Stimulated activated CD8-positive, alpha-beta memory T cell treated with anti-CD3 and anti-CD28 coated beads, Interleukin-2, amount 100 ng/mL, for 48 hours (primary cell): ENCODE results near the gene SERF2.
"Not testable (repeated sequence)": the region's sequence is repeated elsewhere in the genome, so short reads cannot be mapped to it uniquely, and the experiment has no call there.

Experiments
- DNase-seq, 2 donors: peaks; one replicate each; pipeline ENCODE4 v3.0.0-alpha.2; 2020; ENCODE audit warnings: low read depth in 2 of 2

The SERF2 gene

DNA sequence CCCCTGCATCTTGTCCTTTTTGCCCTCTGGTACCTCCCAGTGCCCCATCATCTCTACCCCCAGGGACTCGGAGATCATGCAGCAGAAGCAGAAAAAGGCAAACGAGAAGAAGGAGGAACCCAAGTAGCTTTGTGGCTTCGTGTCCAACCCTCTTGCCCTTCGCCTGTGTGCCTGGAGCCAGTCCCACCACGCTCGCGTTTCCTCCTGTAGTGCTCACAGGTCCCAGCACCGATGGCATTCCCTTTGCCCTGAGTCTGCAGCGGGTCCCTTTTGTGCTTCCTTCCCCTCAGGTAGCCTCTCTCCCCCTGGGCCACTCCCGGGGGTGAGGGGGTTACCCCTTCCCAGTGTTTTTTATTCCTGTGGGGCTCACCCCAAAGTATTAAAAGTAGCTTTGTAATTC, 1.5 kb downstream of the SERF2 start:
- no peak for DNase-seq

DNA sequence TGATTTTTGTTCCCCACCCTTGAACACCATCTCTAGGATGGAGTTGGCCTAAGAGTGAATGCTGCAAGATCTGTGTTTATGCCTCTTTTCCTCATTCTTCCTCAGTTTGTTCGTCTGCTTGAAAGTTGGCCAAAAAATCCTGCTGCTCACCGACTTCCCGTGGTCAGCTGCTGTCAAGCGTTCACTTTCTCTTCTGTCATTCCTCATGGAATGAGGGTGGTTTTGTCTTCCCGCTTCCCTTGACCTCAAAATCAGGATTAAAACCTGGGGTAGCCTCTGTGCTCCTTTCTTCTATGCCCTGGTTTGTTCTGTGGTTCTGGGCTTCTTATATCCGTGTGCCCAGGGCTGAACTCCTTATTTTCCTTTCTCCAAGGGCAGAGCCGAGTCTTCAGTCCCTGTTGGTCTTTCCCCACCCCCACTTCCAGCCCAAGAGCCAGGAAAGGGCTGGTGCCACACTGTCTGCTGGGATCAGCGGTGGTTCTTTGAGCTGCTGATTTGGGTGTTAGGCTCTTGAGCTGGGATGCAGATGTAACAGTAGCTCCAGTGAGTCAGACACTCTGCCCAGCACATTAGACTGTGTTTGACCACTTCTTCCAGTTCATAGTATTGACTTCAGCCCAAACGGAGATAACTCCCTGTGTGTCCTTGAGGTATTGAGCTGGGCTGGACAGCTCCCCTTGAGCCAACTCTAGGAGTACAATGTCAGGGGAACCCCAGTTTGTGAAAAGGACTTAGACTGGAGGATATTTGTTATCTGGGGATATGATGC, 2.3 kb downstream of the SERF2 start:
- no peak for DNase-seq

DNA sequence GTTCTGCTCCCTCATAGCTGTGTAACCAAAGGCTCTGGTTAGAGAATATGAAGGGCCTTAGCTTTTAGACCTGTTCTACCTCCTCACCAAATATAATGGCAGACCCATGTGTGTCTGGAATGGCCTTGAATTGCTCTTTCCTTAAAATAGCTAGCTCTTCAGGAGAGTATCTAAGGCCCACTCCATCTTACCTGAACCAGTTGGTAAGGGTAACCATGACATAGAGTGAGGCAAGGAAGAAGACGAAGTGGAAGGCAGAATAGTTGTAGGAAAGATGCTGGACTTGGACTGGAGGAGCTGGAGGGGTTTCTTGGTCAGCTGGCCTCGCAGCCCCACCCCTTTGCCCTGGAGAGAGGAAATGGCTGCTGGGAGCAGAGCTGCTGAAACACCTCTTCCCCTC, 3.1 kb downstream of the SERF2 start:
- no peak for DNase-seq

DNA sequence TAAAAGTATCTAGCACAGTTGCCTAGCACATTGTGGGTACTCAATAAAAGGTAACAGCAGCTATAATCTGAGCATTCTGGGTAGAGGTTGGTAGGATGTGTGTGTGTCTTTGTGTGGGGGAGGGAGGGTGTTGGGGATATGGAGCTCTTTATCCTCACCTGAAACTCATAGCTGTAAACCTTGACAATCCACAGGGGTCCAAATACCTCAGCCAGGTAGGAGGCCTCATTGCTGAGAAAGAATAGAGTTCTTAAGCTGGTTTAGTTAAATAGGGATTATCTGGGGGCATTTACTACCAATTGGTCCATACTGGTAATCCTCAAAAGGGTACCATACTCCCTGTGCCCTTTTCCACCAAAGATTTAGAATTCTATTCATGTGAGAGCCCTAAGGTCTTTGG, 3.9 kb downstream of the SERF2 start:
- DNase-seq, result no peak

DNA sequence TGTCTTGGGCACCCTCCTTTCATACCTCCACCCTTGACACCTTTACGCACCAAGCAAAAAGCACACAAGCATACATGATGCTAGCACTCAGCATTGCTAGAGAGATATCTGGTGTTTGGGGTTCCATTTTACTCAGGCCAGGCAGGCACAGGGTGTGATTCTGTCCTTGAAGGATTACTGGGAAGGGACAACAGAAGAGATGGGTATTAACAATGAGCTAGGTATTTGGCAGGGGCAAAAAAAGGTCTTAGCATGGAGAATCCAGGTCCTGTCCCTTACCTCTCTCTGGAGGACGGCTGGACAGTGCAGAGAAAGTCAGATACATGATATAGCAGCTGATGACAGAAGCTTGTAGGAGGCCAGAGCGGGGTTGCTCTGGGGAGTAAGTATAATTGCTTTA, 4.4 kb downstream of the SERF2 start:
- DNase-seq, result no peak

DNA sequence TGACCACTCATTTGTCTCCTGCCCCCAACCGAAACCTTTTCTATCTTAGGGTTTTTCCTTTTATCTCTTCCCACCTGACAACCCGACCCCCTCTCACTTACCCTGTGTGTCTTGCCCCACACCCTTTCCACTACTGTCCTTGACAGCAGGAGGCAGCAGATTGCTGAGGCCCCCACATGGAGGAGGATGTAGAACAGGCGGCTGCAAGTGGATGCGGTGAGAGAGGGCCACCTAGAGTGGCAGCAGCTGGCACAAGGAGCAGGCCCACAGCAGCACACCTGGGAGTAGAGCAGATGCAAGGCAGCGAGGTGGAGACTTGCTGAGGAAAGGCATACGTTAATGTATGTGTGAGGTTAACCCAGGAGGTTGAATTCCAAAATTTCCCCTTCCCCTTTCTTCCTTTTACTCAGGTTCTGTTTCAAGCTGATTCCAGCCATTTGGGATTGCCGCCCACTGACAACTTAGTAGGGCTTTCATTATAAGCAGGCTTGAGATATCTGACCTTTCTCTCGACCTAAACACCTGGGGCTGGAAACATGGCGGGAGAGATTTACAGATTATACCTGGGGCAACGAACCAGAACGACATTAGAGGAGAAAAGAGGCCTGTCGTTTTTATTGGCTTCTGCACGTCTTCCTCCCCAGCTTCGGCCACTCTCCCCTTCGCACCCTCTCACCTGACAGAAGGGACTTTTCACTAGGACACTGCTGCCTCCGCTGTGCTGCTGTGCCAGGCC, 7.3 kb downstream of the SERF2 start:
- DNase-seq, result no peak

DNA sequence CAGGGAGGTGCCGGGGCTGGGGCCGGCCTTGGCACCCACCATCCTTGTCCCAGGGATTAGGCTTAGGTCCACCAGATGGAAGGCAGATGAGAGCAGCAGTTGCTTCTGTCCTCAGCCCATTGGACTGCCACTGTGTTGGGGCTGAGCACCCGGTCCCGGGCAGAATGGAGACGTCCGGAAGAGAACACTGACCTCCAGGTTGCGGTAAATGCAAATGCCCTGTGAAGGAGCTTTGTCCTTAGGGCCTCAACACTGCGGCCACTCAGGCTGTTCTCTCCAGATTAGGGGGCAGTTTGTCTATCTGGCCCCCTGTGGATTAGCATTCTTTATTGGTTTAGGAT, 7.8 kb downstream of the SERF2 start, which contains the start of gene SERINC4:
TSS of gene SERINC4 (minus strand) at position 276 of the 341 bp plus-strand sequence. CDS start at position 42, 234 bp downstream.
- DNase-seq, result no peak

DNA sequence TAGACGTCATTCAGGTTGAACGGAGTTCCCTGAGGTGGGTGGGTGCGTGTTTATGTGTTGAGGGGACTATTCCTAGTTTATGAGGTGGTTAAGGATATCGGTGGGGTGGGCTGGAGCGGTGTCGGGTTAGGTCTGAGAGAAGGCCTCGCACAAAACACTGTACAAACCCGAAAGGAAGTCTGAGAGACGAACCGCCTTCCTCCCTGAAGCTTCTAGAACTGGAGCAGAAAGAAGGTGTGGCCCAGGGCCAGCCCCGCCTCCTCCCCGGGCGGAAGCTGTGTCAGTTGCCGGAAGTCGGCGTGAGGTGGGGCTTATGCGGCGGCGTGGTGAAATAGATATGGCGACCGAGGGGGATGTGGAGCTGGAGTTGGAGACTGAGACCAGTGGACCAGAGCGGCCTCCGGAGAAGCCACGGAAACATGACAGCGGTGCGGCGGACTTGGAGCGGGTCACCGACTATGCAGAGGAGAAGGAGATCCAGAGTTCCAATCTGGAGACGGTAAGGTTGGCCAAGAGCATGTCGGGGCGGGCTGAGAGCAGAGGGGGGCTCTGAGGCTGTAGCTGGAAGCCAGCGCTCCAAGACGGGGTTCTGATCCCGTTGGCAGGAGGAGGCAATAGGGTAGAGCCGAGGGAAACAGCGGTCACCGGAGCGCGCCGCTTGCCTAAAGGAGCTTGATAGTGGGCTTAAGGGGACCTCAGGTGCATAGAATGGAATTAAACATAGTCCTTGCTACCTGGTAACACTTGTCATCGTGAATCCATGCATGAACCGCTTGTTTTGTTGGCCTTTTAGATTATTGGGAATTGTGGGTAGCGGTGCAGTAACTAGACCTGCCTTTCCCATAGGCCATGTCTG, 8.4 kb downstream of the SERF2 start, which contains the start of gene HYPK:
TSS of gene HYPK (plus strand) at position 314 of the 856 bp plus-strand sequence. CDS start at position 338, 24 bp downstream.
- DNase-seq, result peak; percentile 84 to 86

DNA sequence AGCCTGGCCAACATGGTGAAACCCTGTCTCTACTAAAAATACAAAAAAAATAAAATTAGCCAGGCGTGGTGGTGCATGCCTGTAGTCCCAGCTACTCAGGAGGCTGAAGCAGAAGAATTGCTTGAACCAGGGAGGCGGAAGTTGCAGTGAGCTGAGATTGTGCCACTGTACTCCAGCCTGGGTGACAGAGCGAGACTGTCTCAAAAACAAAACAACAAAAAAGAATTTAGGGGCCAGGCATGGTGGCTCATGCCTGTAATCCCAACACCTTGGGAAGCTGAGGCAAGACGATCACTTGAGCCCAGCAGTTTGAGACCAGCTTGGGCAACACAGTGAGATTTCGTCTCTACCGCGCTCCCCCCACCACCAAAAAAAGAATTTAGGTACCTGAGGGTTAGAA, 10.6 kb downstream of the SERF2 start:
- not testable (repeated sequence) for DNase-seq

DNA sequence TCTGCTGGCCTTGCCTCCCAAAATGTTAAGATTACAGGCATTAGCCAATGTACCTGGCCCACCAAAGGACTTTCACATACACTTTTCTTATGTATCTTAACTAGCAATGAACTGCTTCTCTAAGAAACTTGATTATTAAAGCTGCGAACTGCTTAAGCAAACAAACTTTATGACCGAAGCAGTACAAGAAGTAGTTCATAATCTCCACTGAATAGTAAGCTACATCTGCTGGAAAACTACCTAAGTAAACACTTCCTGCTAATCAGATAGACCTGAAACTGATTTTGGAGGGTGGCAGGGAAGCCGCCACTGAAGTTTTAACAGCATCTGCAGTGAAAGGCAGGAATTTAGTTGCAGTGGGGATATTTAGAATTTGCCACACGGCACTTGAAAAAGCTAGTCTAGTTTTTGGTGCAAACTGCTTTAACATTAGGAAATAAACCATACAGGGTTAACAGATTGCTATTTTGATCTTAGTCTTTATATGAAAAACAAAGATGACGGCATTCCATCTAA, 16.4 kb downstream of the SERF2 start:
- no peak for DNase-seq

DNA sequence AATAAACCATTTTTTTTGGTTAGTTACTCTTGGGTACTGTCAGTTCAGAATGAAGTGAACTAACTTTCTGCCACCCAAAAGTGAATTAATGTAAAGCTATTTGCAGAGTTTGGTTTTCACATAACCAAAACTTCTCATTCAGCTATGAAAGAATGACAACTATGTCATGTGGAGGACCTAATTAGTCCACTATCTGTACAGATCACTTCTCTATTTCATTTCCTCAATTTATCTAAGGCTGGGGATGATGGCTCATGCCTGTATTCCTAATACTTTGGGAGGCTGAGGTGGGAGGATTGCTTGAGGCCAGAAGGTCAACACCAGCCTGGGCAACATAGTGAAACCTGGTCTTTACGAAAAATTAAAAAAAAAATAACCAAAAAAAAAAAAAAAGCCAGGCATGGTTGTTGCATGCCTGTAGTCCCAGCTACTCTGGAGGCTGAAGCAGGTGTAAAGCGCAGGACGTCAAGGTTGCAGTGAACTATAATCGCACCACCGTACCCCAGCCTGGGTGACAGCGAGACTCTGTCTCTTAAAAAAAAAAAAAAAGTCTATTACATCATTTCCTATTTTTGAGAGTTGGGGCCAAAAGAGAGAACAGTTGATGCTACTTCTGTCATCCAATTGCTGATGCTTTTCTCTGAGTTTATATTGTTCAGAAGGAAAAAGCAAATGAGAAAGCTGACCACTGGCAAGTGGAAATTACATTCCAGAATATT, 17.0 kb downstream of the SERF2 start:
- no peak for DNase-seq

DNA sequence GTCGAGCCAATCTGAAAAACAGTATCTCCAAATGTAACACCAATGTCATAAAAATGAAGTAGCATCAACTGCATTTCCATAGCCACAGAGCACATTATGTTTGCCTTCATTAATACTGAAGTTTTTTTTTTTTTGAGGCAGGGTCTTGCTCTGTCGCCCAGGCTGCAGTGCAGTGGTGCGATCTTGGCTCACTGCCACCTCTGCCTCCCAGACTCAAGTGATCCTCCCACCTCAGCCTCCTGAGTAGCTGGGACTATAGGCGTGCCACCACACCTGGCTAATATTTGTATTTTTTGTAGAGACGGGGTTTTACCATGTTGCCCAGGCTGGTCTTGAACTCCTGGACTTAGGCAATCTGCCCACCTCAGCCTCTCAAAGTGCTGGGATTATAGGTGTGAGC, 22.9 kb downstream of the SERF2 start:
- not testable (repeated sequence) for DNase-seq

DNA sequence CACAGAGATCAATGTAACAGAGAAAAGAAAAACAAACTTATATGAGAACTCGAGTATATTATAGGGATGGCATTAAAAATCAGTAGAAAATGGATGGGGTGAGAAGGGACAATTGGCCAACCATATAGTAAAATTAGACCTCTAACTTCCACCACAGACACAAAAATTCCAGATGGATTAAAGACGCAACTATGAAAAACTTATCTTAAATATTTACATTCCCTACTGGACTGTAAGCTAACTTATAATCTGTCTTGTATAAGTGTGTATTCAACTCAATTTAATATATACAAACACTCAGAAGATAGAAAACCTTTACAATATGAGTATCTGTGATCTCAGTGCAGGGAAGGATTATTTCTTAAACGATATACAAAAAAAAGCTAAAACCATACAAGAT, 29.4 kb downstream of the SERF2 start:
- no peak for DNase-seq

DNA sequence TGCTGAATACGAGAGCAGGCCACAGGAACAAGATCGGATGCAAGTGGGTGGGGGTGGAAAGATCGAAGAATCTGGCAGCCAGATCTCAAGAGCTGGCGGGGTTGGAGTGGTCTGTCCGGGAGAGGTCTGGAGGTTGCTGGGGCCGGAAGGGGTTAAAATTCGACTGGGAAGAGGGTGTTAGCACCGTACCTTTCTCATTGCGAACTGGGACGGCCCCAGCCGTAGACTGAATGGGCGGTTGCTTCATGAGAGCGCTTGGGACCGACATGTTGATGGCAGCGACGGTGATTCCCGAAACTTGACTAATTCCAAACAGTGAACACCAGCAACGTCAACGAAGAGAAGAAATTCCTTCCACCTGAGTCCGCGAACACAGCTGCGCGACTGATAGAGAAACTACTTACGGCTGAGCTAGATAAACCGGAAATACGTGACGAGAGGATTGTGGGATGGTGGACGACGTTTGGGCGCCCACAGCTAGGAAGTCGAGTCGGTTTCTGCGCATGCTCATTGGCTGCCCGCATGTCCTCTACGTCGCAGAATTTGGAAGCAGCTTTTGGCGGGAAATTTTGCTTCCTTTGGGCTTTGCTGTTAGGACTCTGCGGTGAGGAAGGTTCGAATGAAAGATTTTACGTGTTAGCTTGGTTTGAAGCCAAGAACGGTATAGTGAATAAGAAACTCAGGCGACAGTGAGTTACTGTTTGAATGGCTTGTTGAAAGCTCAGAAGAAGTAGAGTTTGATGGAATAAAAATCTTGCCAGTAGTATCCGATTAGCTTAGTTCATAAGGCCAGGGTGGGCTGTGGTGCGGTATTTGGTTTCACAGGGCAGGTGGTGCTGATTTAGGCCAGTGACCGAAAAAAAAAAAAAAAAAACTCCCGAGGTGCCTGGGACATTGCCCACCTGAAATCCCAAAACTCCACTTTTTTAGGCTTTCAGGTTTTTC, 32.5 kb downstream of the SERF2 start, which contains the start of gene MFAP1:
TSS of gene MFAP1 (minus strand) at position 389 of the 945 bp plus-strand sequence. CDS start at position 268, 121 bp downstream.
- peak; percentile 80 to 86 for DNase-seq

DNA sequence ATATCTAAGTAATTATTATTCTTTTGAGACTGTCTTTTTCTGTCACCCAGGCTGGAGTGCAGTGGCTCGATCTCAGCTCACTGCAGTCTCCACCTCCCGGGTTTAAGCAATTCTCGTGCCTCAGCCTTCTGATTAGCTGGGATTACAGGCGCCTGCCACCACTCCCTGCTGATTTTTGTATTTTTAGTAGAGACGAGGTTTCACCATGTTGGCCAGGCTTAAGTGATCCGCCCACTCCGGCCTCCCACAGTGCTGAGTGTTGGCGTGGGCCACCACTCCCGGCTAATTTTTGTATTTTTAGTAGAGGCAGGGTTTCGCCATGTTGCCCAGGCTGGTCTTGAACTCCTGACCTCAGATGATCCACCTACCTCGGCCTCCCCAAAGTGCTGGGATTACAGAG, 33.2 kb downstream of the SERF2 start:
- not testable (repeated sequence) for DNase-seq

DNA sequence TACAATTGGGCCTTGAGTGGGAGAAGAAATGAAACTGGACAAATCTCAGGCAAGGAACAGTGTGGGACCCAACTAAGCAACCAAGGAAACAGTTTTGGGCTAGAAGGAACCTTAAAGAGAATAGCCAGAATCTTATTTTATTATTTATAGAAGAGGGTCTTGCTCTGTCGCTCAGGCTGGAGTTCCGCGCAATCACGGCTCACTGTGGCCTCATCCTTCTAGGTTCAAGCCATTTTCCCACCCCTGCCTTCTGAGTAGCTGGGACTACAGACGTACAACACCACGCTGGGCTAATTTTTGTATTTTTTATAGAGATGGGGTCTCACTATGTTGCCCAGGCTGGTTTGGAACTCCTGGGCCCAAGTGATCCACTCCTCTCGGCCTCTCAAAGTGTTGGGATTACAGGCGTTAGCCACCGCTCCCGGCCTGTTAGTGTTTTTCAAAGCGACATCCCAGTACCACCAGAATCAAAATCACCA, 33.9 kb downstream of the SERF2 start:
- no peak for DNase-seq

DNA sequence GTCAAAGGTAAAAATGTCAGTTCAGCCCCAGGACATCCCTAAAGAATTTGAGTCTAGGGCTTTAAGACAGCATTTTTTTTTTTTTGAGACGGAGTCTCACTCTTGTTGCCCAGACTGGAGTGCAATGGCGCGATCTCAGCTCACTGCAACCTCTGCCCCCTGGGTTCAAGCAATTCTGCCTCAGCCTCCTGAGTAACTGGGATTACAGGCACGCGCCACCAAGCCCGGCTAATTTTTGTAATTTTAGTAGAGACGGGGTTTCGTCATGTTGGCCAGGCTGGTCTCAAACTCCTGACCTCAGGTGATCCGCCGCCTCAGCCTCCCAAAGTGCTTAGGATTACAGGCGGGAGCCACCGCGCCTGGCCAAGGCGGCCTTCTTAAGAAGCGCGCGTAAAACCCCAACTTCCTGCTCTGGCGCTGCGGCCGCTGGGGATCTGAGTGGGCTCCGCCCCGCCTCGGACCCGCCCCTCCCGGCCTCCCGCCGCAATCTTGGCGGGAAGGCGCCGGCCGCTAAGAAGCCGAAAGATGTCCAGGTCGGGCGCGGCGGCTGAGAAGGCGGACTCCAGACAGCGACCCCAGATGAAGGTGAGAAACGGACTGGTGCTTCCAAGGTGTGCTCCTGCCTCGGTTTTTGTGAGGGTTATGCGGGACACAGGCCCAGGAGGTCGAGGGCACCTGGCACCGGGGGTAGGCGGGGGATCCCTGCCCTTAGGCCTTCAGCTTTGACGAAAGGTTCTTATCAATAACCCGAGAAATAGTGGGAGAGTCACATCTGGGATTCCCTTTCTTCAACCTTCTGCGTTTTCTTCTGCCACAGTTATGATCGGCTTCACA, 34.6 kb downstream of the SERF2 start, which contains the start of gene WDR76:
TSS of gene WDR76 (plus strand) at position 495 of the 834 bp plus-strand sequence. CDS start at position 526, 31 bp downstream.
- peak; percentile 78 to 82 for DNase-seq

DNA sequence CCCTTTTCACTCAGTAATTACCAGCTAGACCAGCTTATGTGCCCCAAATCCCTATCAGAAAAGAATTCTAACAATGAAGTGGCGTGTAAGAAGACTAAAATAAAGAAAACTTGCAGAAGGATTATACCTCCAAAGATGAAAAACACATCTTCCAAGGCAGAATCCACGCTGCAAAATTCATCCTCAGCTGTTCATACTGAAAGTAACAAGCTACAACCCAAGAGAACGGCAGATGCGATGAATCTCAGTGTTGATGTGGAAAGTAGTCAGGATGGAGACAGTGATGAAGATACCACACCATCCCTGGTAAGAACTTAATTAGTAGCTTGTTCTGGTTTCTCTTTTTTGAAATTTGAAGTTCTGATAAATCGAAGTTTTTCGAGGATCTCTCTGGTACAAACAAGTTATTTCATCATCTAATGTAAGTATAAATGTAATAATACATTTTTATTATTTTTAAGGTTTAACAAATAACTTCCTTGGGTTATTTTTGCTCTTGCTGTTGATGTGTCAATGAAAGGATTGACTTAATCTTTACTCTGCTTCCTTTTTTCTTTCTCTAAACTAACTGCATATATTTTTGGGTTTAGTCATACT, 36.0 kb downstream of the SERF2 start:
- no peak for DNase-seq
